Subcutaneous preadipocyte (primary cell): ENCODE measurements around the gene GNG10. TPM values are rescaled to one million over a fixed set of nuclear protein-coding genes. Genes with fewer than 3 reads are reported as not detected.

Source experiments
- total RNA-seq: library from RNA; depleted of rRNA; stranded (reverse); fragments of >200 nt; gene quantifications from 2 replicates; pipeline ENCODE4 v1.2.3, GENCODE V29; 2012

The GNG10 gene
- total RNA-seq = 72.4 and 79.8 TPM in 2 replicates

DNA sequence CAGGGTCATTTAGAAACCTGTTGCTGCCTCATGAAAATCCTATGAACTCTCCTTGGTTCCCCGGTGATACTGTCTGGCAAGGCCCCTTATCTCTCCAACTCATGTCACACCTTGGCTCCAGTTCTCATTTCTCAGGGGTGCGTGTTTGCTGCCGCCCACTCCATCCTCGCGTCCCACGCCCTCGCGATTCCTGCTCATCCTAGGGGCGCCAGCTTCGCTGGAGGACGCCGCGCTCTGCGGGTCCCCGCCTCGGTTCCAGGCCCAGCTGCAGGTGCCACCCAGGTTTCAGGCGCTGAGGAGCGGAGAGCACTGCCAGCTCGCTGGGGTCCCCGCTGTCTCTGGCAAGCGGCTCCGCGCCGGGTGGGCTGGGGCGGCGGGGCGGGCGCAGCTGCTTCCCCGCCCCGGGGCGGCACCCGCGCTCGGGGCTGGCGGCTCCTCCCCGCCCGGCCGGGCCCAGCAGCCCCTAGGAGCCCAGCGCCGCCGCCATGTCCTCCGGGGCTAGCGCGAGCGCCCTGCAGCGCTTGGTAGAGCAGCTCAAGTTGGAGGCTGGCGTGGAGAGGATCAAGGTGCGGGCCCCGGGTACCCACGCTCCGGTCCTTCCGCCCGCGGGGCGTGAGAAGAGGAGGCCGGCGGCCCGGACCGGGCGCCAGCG, at the start of gene GNG10:
TSS of gene GNG10 (plus strand) at position 456 of the 652 bp plus-strand sequence. CDS start at position 486, 30 bp downstream.

DNA sequence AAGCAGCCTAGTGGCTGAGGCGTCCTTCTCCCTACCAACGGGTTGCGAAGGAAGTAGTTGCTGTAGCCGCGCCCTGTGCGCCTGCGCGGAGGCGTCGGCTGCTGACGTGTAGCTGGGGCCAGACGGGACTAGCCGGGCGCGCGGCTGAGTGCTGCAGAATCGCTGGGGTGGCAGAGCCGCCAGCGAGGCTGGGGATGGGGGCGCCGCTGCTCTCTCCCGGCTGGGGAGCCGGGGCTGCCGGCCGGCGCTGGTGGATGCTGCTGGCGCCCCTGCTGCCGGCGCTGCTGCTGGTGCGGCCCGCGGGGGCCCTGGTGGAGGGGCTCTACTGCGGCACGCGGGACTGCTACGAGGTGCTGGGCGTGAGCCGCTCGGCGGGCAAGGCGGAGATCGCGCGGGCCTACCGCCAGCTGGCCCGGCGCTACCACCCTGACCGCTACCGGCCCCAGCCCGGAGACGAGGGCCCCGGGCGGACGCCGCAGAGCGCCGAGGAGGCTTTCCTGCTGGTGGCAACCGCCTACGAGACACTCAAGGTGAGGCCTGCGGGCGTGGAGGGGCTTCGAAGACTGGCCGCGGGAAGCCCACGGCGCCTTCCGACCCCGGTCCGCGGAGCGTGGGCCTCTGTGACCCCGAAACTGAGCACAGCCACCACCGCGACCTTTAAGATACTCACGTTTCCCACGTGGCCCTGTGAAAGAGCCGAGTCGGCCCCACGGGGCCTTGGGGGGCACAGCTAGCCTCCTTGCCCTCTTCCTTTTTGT, 30.0 kb upstream of the GNG10 start, which contains the start of gene DNAJC25:
TSS of gene DNAJC25 (plus strand) at position 121 of the 758 bp plus-strand sequence. CDS start at position 195, 74 bp downstream.

Other genes starting within 250 kb of the GNG10 start
- 107 and 116 TPM in 2 replicates for gene ECPAS, start 177.2 kb upstream of the GNG10 start, total RNA-seq
- gene ZNF483, start 136.4 kb upstream of the GNG10 start, total RNA-seq = 0.73 and 0.78 TPM in 2 replicates
- 41.2 and 56.2 TPM in 2 replicates for gene PTGR1, start 62.0 kb upstream of the GNG10 start, total RNA-seq
- gene DNAJC25, start 30.3 kb upstream of the GNG10 start, total RNA-seq = 5.5 and 5.9 TPM in 2 replicates
- not detected in 2 replicates for gene SHOC1, start 133.3 kb downstream of the GNG10 start, total RNA-seq
- gene UGCG, start 235.2 kb downstream of the GNG10 start, total RNA-seq = 28.7 and 53.4 TPM in 2 replicates